ENCODE measurements around the gene SASH3. TPM values are rescaled to one million over a fixed set of nuclear protein-coding genes. Genes with fewer than 3 reads are reported as not detected.

The SASH3 gene
- polyA plus RNA-seq, 1 of the 3 experiments (the other 2 are of a cell fraction), result not detected

- Histone ChIP-seq H4K20me1 (ENCODE audit: insufficient read depth) (no peaks in the 10 kb centered on the region), H3K4me2 (no peak overlapping the region), H3K9me2 (no peaks in the 10 kb centered on the region), H3K79me2 (ENCODE audit: insufficient read depth) (no peaks in the 10 kb centered on the region), H3K9me3 (no peaks in the 10 kb centered on the region), H3K4me3 (ENCODE audit: low read depth in 2 of 2, low read length in 1 of 2) (no peak overlapping the region), H3K36me3 (replicated peaks in 1 of 2; ENCODE audit: control insufficient read depth in 1 of 2, insufficient read depth in 2 of 2, low read length in 1 of 2) (no peaks in the 10 kb centered on the region), H3K27me3 (ENCODE audit: insufficient read depth) (no peaks in the 10 kb centered on the region; the same call in 1 of the 2 replicates), H3K4me1 (ENCODE audit: control insufficient read depth in 1 of 2, insufficient read depth in 2 of 2, low read depth in 1 of 2, low read length in 1 of 2) (peaks cover 0 to 8% of the 10 kb centered on the region in 2 experiments; a peak in 1 of 4 replicates), H3K9ac (no peak overlapping the region), H3K27ac (ENCODE audit: low read depth in 2 of 2, low read length in 1 of 2) (no peak overlapping the region), H3F3A (replicated peaks; ENCODE audit: insufficient read depth) (no peaks in the 10 kb centered on the region), H2AFZ (ENCODE audit: low read depth) (no peak overlapping the region)
- CTCF ChIA-PET, result no interaction called here
- 33% methylated on average over 1 of the region's 3 CpGs for WGBS (ENCODE audit: low lambda C conversion rate)
- DNase-seq, result no peak
- no peak for TF ChIP-seq RXRA (IDR thresholded peaks at IDR 0.05; ENCODE audit: borderline replicate concordance, low read depth)
- no peak for TF ChIP-seq MXI1 (IDR thresholded peaks at IDR 0.05; ENCODE audit: low read depth, low read length)
- no peak for TF ChIP-seq EZH2phosphoT487 (IDR thresholded peaks at IDR 0.05; ENCODE audit: borderline replicate concordance, low read depth)
- TF ChIP-seq TCF12 (IDR thresholded peaks at IDR 0.05), result no peak
- no peak for TF ChIP-seq MEF2A (IDR thresholded peaks at IDR 0.05; ENCODE audit: borderline replicate concordance, low read depth)
- no peak for TF ChIP-seq USF2 (IDR thresholded peaks at IDR 0.05; ENCODE audit: borderline replicate concordance, low read depth, low read length)
- no peak for TF ChIP-seq ELF1 (IDR thresholded peaks at IDR 0.05)
- TF ChIP-seq CHD2 (IDR thresholded peaks at IDR 0.05; ENCODE audit: low read length, partially characterized antibody), result no peak
- no peak for TF ChIP-seq RCOR1 (IDR thresholded peaks at IDR 0.05; ENCODE audit: low read length)
- TF ChIP-seq GATA2 (CRISPR knock-in tag; IDR thresholded peaks at IDR 0.05), result no peak
- TF ChIP-seq ZBTB33 (IDR thresholded peaks at IDR 0.05; ENCODE audit: borderline replicate concordance, low read depth), result no peak
- no peak for TF ChIP-seq REST (IDR thresholded peaks at IDR 0.05; ENCODE audit: low read depth, low read length)
- no peak for TF ChIP-seq IRF3 (IDR thresholded peaks at IDR 0.05; ENCODE audit: low read depth, low read length)
- TF ChIP-seq RFX5 (IDR thresholded peaks at IDR 0.05; ENCODE audit: low read length), result no peak
- TF ChIP-seq SMC3 (IDR thresholded peaks at IDR 0.05; ENCODE audit: low read depth, low read length), result no peak
- no peak for TF ChIP-seq TAF1 (IDR thresholded peaks at IDR 0.05; ENCODE audit: borderline replicate concordance, low read depth, low read length)
- POLR2A ChIA-PET, result no interaction called here
Measured at GRCh38 chrX:129762448-129762847, 17.3 kb upstream of the SASH3 start.
